RCC 7860 (cell line): Measurements from ENCODE around the gene CACUL1.
"Not testable (repeated sequence)": the region's sequence is repeated elsewhere in the genome, so short reads cannot be mapped to it uniquely, and the experiment has no call there.

Experiments
- DNase-seq: peaks from one replicate; pipeline ENCODE4 v3.0.0-alpha.2; 2015; ENCODE audit warnings: low spot score
- FAIRE-seq: peaks from 2 replicates; lab custom pipeline; 2012; peaks lifted over from hg19 to GRCh38; lab: Jason Lieb, UNC

CACUL1 gene

GRCh38 chr10:118692872-118693271, 61.9 kb downstream of the CACUL1 start:
- DNase-seq (peak; percentile 57), FAIRE-seq (peak; percentile 80)

GRCh38 chr10:118689070-118689858, 65.5 kb downstream of the CACUL1 start:
- no peak for FAIRE-seq
- no peak for DNase-seq

GRCh38 chr10:118687472-118687871, 67.3 kb downstream of the CACUL1 start:
- FAIRE-seq: peak; percentile 38

GRCh38 chr10:118682533-118682932, 72.2 kb downstream of the CACUL1 start:
- no peak for FAIRE-seq

More at GRCh38 chr10:118687472-118687871, 67.3 kb downstream of the CACUL1 start:
- DNase-seq: peak; percentile 8

GRCh38 chr10:118680197-118680596, 74.6 kb downstream of the CACUL1 start:
- FAIRE-seq: no peak
- DNase-seq: no peak

More at GRCh38 chr10:118682533-118682932, 72.2 kb downstream of the CACUL1 start:
- no peak for DNase-seq

- FAIRE-seq: no peak
- DNase-seq: no peak
These were observed 80.4 kb downstream of the CACUL1 start for GRCh38 chr10:118674226-118674919.

GRCh38 chr10:118672766-118673715, 81.7 kb downstream of the CACUL1 start:
- no peak for FAIRE-seq

GRCh38 chr10:118672153-118672552, 82.6 kb downstream of the CACUL1 start:
- no peak for FAIRE-seq

More at GRCh38 chr10:118672766-118673715, 81.7 kb downstream of the CACUL1 start:
- DNase-seq: no peak

GRCh38 chr10:118671221-118671620, 83.5 kb downstream of the CACUL1 start:
- FAIRE-seq, DNase-seq: not testable (repeated sequence)

More at GRCh38 chr10:118672153-118672552, 82.6 kb downstream of the CACUL1 start:
- DNase-seq: no peak

- FAIRE-seq: no peak
- no peak for DNase-seq
These were observed 84.2 kb downstream of the CACUL1 start for GRCh38 chr10:118670472-118671124.

GRCh38 chr10:118669835-118670234, 84.9 kb downstream of the CACUL1 start:
- FAIRE-seq: no peak

GRCh38 chr10:118669020-118669791, 85.6 kb downstream of the CACUL1 start:
- no peak for FAIRE-seq
- DNase-seq: no peak

More at GRCh38 chr10:118669835-118670234, 84.9 kb downstream of the CACUL1 start:
- DNase-seq: no peak

GRCh38 chr10:118668228-118668952, 86.4 kb downstream of the CACUL1 start:
- DNase-seq (no peak), FAIRE-seq (no peak)

GRCh38 chr10:118667732-118668131, 87.0 kb downstream of the CACUL1 start:
- no peak for FAIRE-seq
- DNase-seq: no peak

- no peak for DNase-seq
These were observed 88.4 kb downstream of the CACUL1 start for GRCh38 chr10:118666350-118666749.

GRCh38 chr10:118664321-118664720, 90.4 kb downstream of the CACUL1 start:
- DNase-seq: no peak
- FAIRE-seq: no peak

More at GRCh38 chr10:118666350-118666749, 88.4 kb downstream of the CACUL1 start:
- FAIRE-seq: no peak

- no peak for FAIRE-seq
- DNase-seq: no peak
These were observed 91.6 kb downstream of the CACUL1 start for GRCh38 chr10:118663176-118663575.

- DNase-seq: no peak
- FAIRE-seq: no peak
These were observed 92.3 kb downstream of the CACUL1 start for GRCh38 chr10:118662228-118663035.
